ENCODE measurements around the gene CARD11. TPM values are rescaled to one million over a fixed set of nuclear protein-coding genes. Genes with fewer than 3 reads are reported as not detected.

The CARD11 gene
- total RNA-seq, 1 donor from 2014 or later = 0.31 TPM

- DNase-seq = no peak
Observed at GRCh38 chr7:2870471-2870931, 173.2 kb downstream of the CARD11 start.

GRCh38 chr7:2869981-2870380, 173.7 kb downstream of the CARD11 start:
- DNase-seq = no peak

- DNase-seq = no peak
Observed at GRCh38 chr7:2866601-2867000, 177.1 kb downstream of the CARD11 start.

- peak; percentile 23 for DNase-seq
Observed at GRCh38 chr7:2864999-2865670, 178.5 kb downstream of the CARD11 start.

GRCh38 chr7:2864204-2864985, 179.3 kb downstream of the CARD11 start:
- no peak for DNase-seq

GRCh38 chr7:2863461-2864066, 180.1 kb downstream of the CARD11 start:
- peak; percentile 30 for DNase-seq

- DNase-seq = no peak
Observed at GRCh38 chr7:2862831-2863361, 180.8 kb downstream of the CARD11 start.

GRCh38 chr7:2861509-2861908, 182.2 kb downstream of the CARD11 start:
- no peak for DNase-seq

- no peak for DNase-seq
Observed at GRCh38 chr7:2860627-2861133, 183.0 kb downstream of the CARD11 start.

- no peak for DNase-seq
Observed at GRCh38 chr7:2859952-2860351, 183.7 kb downstream of the CARD11 start.

- no peak for DNase-seq
Observed at GRCh38 chr7:2858621-2859020, 185.0 kb downstream of the CARD11 start.

GRCh38 chr7:2856388-2857169, 187.1 kb downstream of the CARD11 start:
- DNase-seq = no peak

Other genes starting within 250 kb of the CARD11 start
- 15.3 TPM for gene GNA12, start 199.6 kb downstream of the CARD11 start, total RNA-seq

All from occipital lobe (tissue), 2 donors.